HG02840 (cell line): ENCODE data around the gene APOC4.
"Not testable (repeated sequence)": the region's sequence is repeated elsewhere in the genome, so short reads cannot be mapped to it uniquely, and the experiment has no call there.

Source experiments
- ATAC-seq: cut with Tn5 transposase; IDR thresholded peaks from one replicate; pipeline ENCODE4 v1.9.1; 2021; ENCODE audit warnings: mild to moderate bottlenecking, moderate library complexity, moderate number of reproducible peaks; ENCODE audit not compliant: unreplicated experiment, low FRiP score

APOC4 gene

DNA sequence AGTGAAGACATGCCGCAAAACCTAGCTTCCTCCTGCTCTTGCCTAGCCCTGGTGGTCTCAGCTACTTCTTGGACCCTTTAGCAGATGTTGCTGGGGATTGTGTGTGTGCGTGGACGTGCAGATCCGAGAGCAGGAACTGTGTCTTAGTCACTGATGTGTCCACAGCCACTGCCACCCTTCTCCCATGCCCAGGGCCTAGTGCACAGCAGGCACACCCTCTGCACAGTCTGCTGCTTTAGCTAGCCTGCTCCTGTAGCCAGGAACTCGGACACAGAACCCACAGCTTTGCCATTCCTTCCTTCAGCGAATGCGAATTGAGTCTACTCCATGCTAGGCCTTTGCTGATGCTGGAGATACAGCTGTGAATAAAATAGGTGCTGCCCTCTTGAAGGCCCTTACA is 15.5 kb downstream of the APOC4 start:
- no peak for ATAC-seq

DNA sequence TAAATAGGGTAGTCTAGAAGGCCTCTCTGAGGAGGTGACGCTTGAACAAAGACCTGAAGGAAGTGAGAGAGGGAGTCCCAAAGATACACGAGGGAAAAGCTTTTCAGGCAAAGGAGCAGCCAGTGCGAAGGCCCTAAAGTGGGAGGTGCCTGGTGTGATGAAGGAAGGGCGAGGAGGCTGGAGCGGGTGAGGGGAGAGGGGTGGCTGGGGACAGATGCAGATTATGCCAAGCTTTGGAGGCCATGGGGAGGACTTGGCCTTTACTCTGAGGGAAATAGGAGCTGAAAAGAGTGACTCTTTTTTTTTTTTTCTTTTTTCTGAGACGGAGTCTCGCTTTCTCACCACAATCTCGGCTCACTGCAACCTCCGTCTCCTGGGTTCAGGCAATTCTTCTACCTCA is 16.1 kb downstream of the APOC4 start:
- ATAC-seq = no peak

GRCh38 chr19:44959691-44960090 is 17.7 kb downstream of the APOC4 start:
- ATAC-seq = no peak

DNA sequence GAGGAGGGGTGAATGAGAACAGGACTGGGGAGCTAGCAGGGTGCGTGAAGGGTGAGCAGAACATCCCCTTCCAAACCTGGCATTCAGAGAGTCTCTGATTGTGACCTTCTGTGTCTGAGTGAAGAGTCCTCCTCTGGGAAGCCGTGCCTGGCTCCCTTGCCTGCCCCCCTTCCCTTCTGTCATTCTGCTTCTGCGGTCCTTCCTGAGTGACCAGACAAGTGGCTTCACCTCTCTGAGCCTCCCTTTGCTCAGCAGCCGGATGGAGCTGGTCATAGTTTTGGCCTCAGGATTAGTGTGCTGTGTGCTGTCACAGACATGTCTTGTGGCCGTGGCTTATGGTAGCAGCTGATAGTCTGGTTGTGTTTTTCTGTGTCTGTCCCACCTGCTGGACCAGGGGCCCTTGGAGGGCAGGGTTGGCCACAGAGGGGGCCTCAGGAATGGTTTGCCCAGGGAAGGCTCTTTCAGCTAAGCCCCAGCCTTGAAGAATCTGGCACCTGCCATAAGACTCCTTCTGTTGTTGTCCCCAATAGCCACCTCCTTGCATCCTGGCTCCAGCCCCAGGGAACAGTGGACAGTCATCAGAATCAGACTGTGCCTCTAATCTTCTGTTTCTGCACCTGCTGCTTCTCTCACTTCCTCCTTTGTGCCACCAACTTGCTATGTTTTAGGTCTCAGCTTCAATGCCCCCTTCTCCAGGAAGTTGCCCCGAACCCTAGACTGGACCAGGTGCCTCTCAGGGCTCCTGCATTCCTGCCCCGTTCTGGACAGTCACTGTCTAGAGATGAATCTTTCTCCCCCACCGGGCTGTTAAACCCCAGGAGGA is 19.1 kb downstream of the APOC4 start:
- no peak for ATAC-seq

DNA sequence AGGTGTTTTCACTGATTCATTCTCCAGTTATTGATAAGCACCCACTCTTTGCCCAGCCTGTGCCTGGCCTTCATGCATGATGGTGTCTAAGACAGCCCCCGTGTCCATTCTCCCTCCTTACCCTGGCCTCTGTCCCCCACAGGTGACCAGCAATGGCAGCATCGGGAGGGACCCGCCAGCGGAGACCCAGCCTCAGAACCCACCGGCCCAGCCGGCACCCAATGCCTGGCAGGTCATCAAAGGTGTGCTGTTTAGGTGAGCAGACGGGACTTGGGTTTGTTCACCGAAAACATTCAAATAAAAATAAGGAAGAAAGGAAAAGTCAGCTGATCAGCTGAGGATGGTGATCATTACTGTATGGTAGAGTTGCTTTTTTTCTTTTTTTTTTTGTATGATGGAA is 19.8 kb downstream of the APOC4 start:
- ATAC-seq = no peak

DNA sequence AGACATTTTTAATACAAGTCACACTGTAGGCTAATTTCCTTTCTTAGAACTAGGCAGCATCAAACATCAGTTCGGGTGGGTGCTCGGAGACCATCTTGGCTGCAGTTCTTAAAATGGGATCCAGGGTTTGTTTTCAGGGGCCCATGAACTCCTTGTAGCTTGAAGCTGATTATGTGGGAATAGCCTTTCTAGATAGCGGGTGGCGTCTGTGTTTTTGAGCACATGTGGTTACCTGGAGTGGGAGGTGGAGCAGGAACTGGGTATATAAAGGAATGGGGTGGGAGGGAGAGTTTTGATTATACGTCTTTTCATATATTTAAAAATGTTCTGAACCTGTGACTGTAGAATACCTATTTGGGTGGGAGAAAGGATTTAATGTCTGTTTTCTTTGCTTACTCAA is 26.1 kb downstream of the APOC4 start:
- ATAC-seq = no peak

DNA sequence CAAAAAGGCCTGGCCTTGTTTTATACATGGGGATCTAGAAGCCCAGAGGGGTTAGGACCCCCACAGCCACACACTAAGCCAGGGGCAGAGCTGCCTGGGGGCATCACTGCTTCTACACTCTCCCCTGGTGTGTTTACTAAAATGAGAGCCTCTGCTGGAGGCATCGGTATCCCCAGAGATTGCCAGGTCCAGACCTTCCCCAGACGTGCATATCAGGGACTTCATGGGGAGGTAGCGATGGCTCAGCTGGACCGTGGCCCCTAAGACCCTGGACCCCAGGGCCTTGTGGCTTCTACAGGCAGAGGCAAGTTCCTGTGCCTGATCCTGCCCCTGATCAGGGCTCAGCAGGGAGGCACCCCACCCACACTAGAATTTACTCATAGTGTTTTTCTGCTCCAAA is 26.6 kb downstream of the APOC4 start:
- no peak for ATAC-seq

GRCh38 chr19:44969437-44969836 is 27.4 kb downstream of the APOC4 start:
- no peak for ATAC-seq

GRCh38 chr19:44971451-44971850 is 29.4 kb downstream of the APOC4 start:
- not testable (repeated sequence) for ATAC-seq

- ATAC-seq = no peak
These were observed 30.8 kb downstream of the APOC4 start for GRCh38 chr19:44972802-44973201.

DNA sequence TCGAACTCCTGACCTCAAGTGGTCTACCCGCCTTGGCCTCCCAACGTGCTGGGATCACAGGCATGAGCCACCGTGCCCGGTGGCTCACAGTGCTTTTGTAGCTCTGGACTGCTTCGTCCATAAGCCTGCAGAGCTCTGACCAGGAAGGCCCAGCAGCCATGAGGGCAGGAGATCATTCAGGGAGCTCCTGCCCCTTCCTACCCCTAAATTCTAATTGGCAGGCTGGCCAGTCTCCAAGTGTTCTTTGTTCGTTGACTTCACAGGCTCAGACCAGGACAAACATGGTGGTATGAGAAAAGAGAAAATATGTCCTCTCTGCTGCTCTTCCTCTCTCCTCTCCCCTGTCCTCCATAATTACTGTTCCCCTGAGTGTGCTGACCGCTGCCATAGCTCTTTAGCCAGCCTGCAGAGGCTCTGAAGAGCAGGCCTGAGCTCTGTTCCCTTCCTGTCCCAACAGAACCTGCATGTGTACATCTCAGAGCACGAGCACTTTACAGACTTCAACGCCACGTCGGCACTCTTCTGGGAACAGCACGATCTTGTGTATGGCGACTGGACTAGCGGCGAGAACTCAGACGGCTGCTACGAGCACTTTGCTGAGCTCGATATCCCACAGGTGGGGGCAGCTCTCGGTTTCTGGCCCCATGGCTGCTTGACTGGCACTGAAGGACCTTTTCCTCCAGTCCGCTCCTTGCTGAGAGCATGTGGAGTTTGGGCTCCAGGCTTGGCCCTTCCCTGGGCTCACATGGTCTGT is 32.1 kb downstream of the APOC4 start:
- no peak for ATAC-seq

GRCh38 chr19:44974857-44975256 is 32.8 kb downstream of the APOC4 start:
- ATAC-seq = no peak

DNA sequence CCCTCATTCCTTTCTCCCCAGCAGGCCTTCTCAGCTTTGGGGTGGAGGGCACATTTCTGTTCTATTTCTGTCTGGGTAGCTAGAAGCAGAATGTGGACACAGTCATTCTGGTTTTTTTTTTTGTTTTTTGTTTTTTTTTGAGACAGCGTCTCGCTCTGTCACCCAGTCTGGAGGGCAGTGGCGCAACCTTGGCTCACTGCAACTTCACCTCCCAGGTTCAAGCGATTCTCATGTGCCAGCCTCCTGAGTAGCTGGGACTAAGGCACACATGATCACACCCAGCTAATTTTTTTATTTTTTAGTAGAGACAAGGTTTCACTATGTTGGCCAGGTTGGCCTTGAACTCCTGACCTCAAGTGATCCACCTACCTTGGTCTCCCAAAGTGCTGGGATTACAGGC is 33.4 kb downstream of the APOC4 start:
- no peak for ATAC-seq

DNA sequence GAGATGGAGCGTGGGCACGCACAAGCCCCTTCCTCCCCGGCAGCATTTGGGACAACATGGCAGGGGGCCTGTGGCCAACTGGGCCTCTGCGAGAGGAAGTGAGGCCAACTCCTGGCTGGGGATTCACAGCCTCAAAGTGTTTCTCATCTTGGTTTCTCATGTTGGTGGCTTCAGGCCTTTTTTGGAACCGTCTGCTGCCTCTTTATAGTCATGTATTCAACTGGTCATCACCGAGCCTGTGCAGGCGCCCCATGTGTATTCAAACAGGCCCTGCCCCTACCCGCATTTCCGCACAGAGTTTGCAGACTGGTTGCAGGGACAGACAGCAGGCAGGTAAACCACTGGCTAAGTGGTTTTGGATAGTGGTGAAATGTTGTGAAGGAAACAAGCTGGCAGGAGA is 42.0 kb downstream of the APOC4 start:
- no peak for ATAC-seq

- no peak for ATAC-seq
These were observed 43.4 kb downstream of the APOC4 start for GRCh38 chr19:44985445-44985844.

DNA sequence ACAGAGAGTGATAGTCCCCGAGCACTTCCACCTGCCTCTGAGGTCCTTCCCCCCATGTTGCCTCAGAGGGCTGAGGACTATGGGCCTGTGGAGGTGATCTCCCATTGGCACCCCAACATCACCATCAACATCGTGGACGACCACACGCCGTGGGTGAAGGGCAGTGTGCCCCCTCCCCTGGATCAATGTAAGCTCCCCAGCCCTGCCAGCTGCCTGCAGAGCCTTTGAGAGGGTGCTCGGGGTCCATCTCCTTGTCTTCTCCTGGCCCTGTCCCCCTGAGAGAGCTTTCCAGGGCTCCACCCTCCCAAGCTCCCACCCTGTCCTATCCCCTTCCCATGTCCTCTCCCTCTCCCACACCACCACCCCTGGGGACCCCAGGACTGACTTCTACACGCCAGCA is 44.4 kb downstream of the APOC4 start:
- ATAC-seq = no peak

DNA sequence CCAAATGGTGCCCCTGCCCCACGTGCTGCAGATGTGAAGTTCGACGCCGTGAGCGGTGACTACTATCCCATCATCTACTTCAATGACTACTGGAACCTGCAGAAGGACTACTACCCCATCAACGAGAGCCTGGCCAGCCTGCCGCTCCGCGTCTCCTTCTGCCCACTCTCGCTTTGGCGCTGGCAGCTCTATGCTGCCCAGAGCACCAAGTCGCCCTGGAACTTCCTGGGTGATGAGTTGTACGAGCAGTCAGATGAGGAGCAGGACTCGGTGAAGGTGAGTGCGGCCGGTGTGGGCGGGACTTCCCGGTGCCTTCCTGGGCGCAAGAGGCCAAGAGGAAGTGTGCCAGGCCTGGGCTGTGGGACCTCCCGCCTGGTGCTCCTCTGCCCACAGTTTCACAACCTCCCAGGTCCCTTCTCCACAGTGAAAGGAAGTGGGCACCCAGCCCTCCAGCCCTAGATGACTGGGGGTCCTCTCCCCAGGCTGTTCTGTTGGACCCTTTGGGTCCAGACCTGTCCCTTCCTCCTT is 45.2 kb downstream of the APOC4 start:
- no peak for ATAC-seq

- no peak for ATAC-seq
These were observed 46.2 kb downstream of the APOC4 start for GRCh38 chr19:44988273-44988672.

GRCh38 chr19:44988896-44989556 is 47.0 kb downstream of the APOC4 start:
- ATAC-seq = no peak

DNA sequence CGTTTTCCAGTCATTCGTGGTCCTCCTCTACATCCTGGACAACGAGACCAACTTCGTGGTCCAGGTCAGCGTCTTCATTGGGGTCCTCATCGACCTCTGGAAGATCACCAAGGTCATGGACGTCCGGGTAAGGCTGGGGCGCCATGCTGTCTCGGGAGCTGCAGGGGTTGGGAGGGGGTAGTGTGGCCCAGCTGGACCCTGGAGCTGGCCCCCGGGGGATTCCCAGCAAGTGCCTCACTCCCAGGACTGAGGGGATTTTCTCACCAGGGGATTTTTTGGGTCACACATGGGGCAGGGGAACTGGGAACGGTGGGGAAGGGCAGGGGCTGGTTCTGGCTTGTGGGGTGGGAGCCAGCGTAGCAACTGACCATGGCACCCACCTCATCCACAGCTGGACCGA is 48.4 kb downstream of the APOC4 start:
- no peak for ATAC-seq

DNA sequence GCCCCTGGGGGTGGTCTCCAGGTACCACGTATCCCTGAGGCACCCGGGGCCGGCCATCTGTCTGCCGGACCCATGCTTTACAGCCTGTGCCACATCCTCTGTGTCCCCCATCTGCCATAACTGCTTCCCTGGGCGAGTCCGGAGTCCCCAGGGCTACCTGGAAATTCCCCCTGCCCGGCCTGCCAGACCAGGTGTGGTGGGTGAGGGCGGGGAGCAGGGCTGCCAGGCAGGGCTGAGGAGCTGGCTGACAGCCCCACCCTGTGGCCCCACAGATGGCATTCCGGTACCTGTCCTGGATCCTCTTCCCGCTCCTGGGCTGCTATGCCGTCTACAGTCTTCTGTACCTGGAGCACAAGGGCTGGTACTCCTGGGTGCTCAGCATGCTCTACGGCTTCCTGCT is 48.9 kb downstream of the APOC4 start:
- ATAC-seq = no peak
